HUES48 (cell line): ENCODE data around the gene LRRC75A.
A peak's percentile ranks its signal among the peaks of the same experiment; 100 is the strongest.
"Not testable (repeated sequence)": the region's sequence is repeated elsewhere in the genome, so short reads cannot be mapped to it uniquely, and the experiment has no call there.

Source experiments
- H3K27ac ChIP-seq: one replicate; pipeline ENCODE4 v1.7.0; 2013; ENCODE audit warnings: low read depth, low read length, inconsistent platforms
- H3K27me3 ChIP-seq: 2 replicates; pipeline ENCODE4 v1.6.1; 2013; ENCODE audit warnings: mild to moderate bottlenecking, low read length; ENCODE audit not compliant: control insufficient read depth, insufficient read depth
- H3K36me3 ChIP-seq: 2 replicates; pipeline ENCODE4 v1.6.1; 2013; ENCODE audit warnings: low read length; ENCODE audit not compliant: control insufficient read depth, insufficient read depth
- H3K4me1 ChIP-seq: 2 replicates; pipeline ENCODE4 v1.6.1; 2013; ENCODE audit warnings: mild to moderate bottlenecking, low read length; ENCODE audit not compliant: control insufficient read depth, insufficient read depth
- H3K4me3 ChIP-seq: 2 replicates; pipeline ENCODE4 v1.5.1; 2013; ENCODE audit warnings: mild to moderate bottlenecking, low read depth, low read length
- H3K9ac ChIP-seq: 2 replicates; pipeline ENCODE4 v1.6.1; 2013; ENCODE audit warnings: mild to moderate bottlenecking, low read depth, low read length, moderate library complexity
- H3K9me3 ChIP-seq: 2 replicates; pipeline ENCODE4 v1.6.1; 2013; ENCODE audit warnings: low read length; ENCODE audit not compliant: control insufficient read depth, insufficient read depth

The LRRC75A gene

DNA sequence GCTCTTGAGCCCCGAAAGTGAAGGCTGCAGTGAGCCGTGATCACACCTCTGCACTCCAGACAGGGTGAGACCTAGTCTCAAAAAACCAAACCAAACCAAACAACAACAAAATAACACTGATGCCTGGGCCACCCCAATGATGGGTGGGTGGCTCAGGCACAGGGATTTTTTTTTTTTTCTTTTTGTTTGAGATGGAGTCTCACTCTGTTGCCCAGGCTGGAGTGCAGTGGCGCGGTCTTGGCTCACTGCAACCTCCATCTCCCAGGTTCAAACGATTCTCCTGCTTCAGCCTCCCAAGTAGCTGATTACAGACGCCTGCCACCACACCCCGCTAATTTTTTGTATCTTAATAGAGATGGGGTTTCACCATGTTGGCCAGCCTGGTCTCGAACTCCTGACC lies 39.7 kb downstream of the LRRC75A start:
- H3K27me3 ChIP-seq, H3K4me3 ChIP-seq, H3K4me1 ChIP-seq, H3K27ac ChIP-seq, H3K9ac ChIP-seq, H3K9me3 ChIP-seq: not testable (repeated sequence)
- peaks cover 20% of the 10 kb centered on the region for H3K36me3 ChIP-seq

DNA sequence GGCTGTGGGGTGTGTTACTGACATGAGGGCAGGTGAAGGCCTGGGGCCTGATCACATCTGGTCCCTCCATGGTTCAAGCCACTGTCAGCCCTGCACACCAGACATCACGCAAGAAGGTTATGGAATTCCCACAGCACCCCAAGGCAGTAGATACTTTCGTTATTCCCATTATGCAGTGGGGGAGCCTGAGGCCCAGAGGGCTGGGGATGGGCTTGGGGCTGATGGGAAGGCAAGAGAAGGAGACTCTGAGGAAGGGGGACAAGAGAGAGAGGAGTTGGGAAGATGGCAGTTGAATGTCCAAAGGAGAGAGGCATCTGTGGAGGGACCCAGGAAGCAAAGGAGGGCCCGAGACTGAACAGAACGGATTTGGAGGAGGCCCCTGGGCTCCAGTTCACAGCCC lies 42.0 kb downstream of the LRRC75A start:
- H3K36me3 ChIP-seq = peaks cover 31% of the 10 kb centered on the region
- H3K9me3 ChIP-seq = no peaks in the 10 kb centered on the region
- H3K4me3 ChIP-seq = no peak overlapping the region
- H3K27ac ChIP-seq = no peak overlapping the region
- no peaks in the 10 kb centered on the region for H3K27me3 ChIP-seq
- no peaks in the 10 kb centered on the region for H3K4me1 ChIP-seq
- H3K9ac ChIP-seq = no peak overlapping the region

DNA sequence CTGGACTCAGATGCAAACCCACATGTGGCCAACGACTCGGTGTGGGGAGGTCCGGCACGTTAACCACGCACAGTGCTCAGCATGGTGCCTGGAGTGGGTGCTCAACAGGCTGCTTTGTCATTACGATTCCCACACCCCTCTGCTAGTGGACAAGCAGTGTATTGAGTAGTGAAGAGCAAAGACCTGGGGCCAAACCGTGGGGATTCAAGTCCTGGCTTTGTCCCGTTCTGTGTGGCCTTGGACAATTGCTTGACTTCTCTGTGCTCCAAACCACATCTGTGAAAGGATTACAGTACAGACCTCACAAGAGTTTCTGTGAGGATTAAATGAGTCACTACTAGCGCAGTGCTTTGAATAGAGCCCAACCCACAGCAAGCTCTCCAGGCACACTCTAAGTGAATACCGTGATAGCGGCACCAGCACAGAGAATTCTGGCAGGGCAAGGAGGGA lies 42.8 kb downstream of the LRRC75A start:
- H3K9me3 ChIP-seq = no peaks in the 10 kb centered on the region
- no peaks in the 10 kb centered on the region for H3K27me3 ChIP-seq
- H3K27ac ChIP-seq = no peak overlapping the region
- H3K9ac ChIP-seq = no peak overlapping the region
- H3K4me1 ChIP-seq = no peaks in the 10 kb centered on the region
- no peak overlapping the region for H3K4me3 ChIP-seq
- peaks cover 35% of the 10 kb centered on the region for H3K36me3 ChIP-seq

DNA sequence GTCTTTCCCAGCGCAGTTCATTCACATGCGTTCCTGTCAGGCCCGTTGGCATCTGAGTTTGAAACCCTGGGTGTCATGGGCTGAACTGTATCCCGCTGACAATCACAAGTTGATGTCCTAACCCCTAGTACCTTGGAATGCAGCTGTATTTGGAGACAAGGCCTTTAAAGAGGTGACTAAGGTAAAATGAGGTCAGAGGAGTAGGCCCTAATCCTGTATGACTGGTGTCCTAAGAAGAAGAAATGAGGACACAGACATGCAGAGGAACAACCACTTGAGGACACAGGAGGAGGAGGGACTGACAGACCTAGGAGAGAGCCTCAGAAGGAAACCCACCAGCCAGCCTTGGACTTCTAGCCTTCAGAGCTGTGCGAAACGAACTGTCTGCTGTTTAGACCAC lies 43.5 kb downstream of the LRRC75A start:
- Histone ChIP-seq H3K9ac (no peak overlapping the region), H3K4me1 (no peaks in the 10 kb centered on the region), H3K36me3 (peaks cover 41% of the 10 kb centered on the region), H3K9me3 (no peaks in the 10 kb centered on the region), H3K27me3 (no peaks in the 10 kb centered on the region), H3K4me3 (no peak overlapping the region), H3K27ac (peak overlapping the region; percentile 11)

DNA sequence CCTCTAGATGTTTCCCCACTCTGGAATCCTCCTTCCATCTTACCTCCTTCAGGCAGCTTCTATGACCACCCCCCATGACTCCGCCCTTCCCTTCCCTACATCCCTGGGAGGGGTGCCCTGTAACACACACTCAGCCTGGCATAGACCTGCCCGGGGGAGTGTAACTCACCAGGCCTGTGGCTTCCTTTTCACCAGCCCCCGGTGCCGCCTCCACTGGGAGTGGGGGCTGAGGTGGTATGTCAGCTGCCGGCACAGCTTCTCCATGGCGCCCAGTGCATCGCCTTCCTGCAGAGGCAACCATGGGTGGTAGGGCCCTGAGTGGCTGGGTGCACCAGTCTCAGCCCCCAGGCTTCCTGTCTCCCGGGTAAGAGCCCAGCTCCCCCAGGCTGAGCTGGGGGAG lies 44.3 kb downstream of the LRRC75A start:
- Histone ChIP-seq H3K9me3 (no peaks in the 10 kb centered on the region), H3K9ac (no peak overlapping the region), H3K27ac (peak overlapping the region; percentile 5), H3K4me1 (no peaks in the 10 kb centered on the region), H3K36me3 (peaks cover 49% of the 10 kb centered on the region), H3K4me3 (no peak overlapping the region), H3K27me3 (no peaks in the 10 kb centered on the region)

DNA sequence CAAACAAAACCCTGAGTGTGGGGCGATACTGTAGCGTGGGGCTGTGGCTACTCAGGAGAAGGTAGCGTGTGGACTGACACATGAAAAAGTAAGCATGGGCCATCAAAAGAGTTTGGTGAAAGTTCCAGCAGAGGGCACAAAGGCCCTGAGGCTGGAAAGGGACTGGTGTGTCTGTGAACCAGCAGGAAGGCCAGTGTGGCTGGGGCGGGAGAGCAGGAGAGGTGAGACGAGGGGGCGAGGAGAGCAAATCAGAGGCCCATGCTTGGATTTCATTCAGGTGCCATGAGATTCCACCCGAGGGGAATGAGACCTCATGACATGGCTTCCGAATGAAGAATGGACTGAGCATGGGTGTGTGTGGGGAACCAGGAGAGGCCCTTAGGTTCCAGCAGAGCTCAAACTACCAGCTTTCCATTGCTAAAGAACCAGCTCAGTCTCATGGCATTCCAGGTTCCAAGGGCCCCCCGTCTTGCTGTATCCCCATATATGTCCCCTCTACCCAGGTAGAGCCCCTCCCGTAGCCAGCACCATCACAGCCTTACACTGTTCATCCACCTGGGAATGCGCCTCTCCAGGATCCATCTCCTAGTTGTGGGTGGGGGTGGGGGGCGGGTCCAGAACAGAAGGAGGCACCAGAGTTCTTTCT lies 45.5 kb downstream of the LRRC75A start:
- no peak overlapping the region for H3K4me3 ChIP-seq
- H3K36me3 ChIP-seq = peaks cover 61% of the 10 kb centered on the region
- peak overlapping the region; percentile 68 for H3K27ac ChIP-seq
- H3K27me3 ChIP-seq = no peaks in the 10 kb centered on the region
- no peaks in the 10 kb centered on the region for H3K4me1 ChIP-seq
- no peak overlapping the region for H3K9ac ChIP-seq
- no peaks in the 10 kb centered on the region for H3K9me3 ChIP-seq

DNA sequence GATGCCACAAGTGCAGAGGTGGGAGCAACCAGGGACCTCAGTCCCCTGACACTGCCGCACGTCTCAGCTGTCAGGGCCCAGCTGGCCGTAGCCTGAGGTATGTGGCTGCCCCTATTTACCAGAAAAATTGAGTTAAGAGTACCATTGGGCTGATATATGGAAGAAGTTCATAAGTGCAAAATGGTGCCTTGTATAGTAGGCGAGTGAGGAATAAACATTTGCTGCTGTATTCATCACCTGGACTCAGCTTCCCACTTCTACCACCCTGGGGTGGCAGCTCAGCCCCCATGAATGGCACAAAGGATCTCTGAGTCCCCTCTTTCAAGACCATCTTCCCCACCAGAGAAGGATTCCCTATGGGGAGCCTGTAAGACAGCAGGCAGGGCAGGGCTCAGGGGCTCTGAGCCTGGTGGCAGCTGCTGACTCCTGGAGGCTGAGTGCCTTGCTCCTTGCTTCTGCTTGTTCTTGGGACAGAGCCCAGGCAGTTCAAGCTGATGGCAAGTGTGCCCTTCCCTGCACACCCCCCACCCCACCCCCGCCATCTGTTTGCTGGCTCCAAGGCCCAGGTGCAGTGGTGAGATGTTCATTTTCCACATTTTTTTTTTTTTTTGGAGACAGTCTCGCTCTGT lies 47.6 kb downstream of the LRRC75A start:
- H3K9ac ChIP-seq = no peak overlapping the region; the same call in 1 of the 2 replicates
- peak overlapping the region; percentile 86 for H3K27ac ChIP-seq
- no peak overlapping the region for H3K4me3 ChIP-seq
- H3K4me1 ChIP-seq = peaks cover 12% of the 10 kb centered on the region
- H3K27me3 ChIP-seq = no peaks in the 10 kb centered on the region
- H3K9me3 ChIP-seq = no peaks in the 10 kb centered on the region
- peaks cover 82% of the 10 kb centered on the region for H3K36me3 ChIP-seq

DNA sequence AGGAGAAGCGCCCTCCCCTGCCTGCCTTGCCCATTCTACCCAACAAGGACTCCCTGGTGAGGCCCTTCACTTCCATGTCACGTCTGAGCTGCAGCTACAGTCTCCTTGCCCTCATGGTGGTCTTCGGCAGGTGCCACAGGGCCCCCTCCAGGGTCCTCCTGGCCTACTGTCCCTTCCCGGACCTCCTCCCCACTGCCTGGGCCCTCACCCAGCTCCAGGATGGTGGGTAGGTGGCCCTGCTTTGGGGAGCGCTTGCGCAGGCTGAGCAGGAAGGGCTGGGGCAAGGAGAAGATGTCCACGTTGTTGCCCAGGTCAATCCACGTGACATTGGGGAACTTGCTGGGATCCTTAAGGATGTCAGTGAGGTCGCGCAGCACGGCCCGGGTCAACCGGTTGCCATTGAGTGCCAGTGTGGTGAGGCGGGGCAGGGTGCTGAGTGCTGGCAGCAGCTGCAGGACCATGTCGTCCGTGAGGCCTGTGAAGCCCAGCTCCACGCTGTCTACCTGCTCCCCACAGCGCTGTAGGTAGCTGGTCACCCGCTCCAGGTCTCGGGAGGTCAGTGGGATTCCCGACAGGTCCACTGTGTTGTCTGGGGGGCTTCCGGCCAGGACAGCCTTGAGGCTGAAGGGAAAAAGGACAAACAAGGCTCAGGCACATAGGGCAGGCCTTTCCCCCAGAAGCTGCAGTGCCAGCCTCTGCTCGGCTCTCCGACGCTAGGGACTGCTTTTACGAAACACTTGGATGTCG lies 48.3 kb downstream of the LRRC75A start:
- Histone ChIP-seq H3K4me3 (no peak overlapping the region), H3K4me1 (peaks cover 12% of the 10 kb centered on the region), H3K36me3 (peaks cover 76% of the 10 kb centered on the region), H3K27ac (peak overlapping the region; percentile 86), H3K9ac (no peak overlapping the region), H3K9me3 (no peaks in the 10 kb centered on the region), H3K27me3 (no peaks in the 10 kb centered on the region)

DNA sequence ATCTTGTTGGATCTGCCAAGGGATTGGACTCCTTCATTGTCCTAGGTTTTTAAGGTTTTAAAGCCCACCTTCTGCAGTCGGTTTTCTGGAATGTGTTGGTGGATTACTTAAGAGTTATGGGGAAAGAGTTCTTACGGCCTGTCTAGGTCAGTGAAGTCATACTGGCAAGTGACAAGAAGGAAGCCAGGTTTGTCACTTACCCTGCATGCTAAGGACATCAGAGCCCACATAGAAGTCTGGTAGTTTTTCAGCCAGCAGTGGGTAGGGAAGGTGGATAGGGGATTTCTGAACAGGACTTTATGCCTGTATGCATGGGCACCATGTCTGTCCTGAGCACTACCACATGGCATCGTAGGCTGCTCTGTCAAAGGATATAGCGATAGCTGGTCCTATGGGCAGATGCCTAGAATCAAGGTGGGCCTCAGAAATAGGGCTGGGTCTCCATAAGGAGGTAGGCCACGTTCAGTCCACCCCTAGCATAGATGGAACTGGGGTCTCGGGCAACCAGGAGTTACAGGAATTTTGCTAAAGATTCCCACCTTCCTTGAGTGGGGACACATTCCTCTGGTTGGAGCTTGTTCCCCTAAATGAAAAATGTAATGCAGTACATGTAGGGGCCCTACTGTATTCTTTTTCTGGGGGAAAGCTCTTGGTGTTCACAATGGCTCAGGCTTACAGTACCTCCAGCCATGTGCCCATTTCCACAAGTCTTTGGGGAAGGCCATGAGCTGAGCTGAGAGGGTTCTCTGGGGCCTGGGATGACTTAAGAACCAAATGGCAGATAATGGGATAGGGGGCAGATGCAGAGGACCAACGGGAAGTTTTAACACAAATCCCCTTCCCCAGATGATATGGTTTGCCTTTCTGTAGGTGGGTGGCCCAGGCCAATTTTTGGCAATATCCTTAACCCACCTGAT lies 49.1 kb downstream of the LRRC75A start:
- no peaks in the 10 kb centered on the region for H3K27me3 ChIP-seq
- peaks cover 17% of the 10 kb centered on the region for H3K4me1 ChIP-seq
- H3K27ac ChIP-seq = peak overlapping the region; percentile 86
- H3K4me3 ChIP-seq = no peak overlapping the region
- H3K9me3 ChIP-seq = no peaks in the 10 kb centered on the region
- no peak overlapping the region for H3K9ac ChIP-seq
- H3K36me3 ChIP-seq = peaks cover 67% of the 10 kb centered on the region

DNA sequence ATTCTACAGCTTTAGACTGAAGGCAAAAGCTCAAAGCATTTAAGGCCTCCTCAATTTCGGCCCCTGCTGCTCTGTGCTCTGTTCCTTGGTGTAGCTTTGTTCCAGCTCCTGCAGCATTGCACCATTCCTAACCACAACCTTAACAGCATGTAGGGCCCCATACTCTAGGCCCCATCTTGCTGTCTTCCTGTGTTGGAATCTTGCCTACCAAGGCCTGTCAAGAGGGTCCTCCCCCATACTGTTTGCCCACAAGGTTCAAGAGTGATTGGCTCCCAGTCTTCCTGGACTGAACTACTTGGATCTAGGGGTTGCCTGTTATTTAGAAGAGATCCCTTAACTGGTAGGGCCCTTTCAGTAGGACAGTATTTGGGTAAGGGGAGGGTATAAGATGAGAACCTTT lies 49.9 kb downstream of the LRRC75A start:
- Histone ChIP-seq H3K27me3 (no peaks in the 10 kb centered on the region), H3K4me3 (no peak overlapping the region), H3K36me3 (peaks cover 62% of the 10 kb centered on the region), H3K4me1 (peaks cover 17% of the 10 kb centered on the region), H3K9ac (no peak overlapping the region), H3K9me3 (no peaks in the 10 kb centered on the region), H3K27ac (peak overlapping the region; percentile 86)
